ENCODE measurements around the gene MYL10. TPM values are rescaled to one million over a fixed set of nuclear protein-coding genes. Genes with fewer than 3 reads are reported as not detected.

Gene MYL10
- total RNA-seq, 1 experiment from 2014 or later, result not detected

DNA sequence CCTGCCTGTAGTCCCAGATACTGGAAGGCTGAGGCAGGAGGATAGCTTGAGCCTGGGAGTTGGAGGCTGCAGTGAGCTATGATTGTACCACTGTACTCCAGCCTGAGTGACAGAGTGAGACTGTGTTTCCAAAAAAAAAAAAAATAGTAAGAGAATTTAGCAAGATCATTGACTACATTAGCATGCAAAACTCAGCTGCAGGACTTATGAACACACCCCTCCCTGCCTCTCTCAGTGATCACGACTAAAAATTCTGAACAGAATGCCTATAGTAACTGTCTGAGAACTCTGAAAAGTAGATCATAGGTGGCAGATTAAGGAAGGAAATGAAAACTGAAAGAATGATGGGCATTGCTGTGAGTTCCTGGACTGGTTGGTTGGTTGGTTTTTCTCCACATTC lies 50.5 kb downstream of the MYL10 start:
- ChIA-PET CTCF (no interaction called here), POLR2A (no interaction called here), RAD21 (ENCODE audit: low non-redundant PET in 1 of 2, low total read pairs in 2 of 2, uncharacterized antibody in 2 of 2, unreplicated experiment in 2 of 2) (no interaction called here)
- DNase-seq (ENCODE audit: low read depth, low spot score) (no peak), ATAC-seq (no peak)
- Histone ChIP-seq H3K4me2 (ENCODE audit: low read length) (no peak overlapping the region), H3K9me2 (ENCODE audit: insufficient read depth) (no peaks in the 10 kb centered on the region), H3K36me3 (ENCODE audit: control insufficient read depth in 1 of 2, insufficient read depth in 2 of 2, low read length in 2 of 2) (no peaks in the 10 kb centered on the region), H3K27me3 (ENCODE audit: insufficient read depth, low read length) (no peaks in the 10 kb centered on the region), H3K4me3 (replicated peaks in 1 of 2; ENCODE audit: low read depth in 1 of 2, low read length in 2 of 2) (no peak overlapping the region), H2AFZ (ENCODE audit: low read depth, low read length, poor library complexity, severe bottlenecking) (no peak overlapping the region), H3K4me1 (ENCODE audit: control insufficient read depth in 1 of 2, insufficient read depth in 2 of 2, low read length in 2 of 2) (peaks cover 0 to 8% of the 10 kb centered on the region in 2 experiments; a peak in 1 of 4 replicates), H4K20me1 (ENCODE audit: insufficient read depth) (no peaks in the 10 kb centered on the region), H3K9me3 (ENCODE audit: control insufficient read depth in 1 of 2, insufficient read depth in 1 of 2, low read depth in 1 of 2, low read length in 2 of 2) (peaks cover 0 to 8% of the 10 kb centered on the region in 2 experiments; a peak in 1 of 4 replicates), H3K79me2 (ENCODE audit: insufficient read depth, low read length) (no peaks in the 10 kb centered on the region), H3K9ac (ENCODE audit: low read length) (no peak overlapping the region), H3K27ac (ENCODE audit: low read depth, low read length) (no peak overlapping the region)
- intact Hi-C loops (cut with micrococcal nuclease), result no loop called here
- TF ChIP-seq SIN3A (IDR thresholded peaks at IDR 0.05; ENCODE audit: low read depth) (no peak), YY1 (IDR thresholded peaks at IDR 0.05; ENCODE audit: extremely low read depth, insufficient replicate concordance, low read depth, low read length) (no peak), JUND (IDR thresholded peaks at IDR 0.05) (no peak), ZBTB33 (IDR thresholded peaks at IDR 0.05; ENCODE audit: extremely low read depth, insufficient replicate concordance, low read length) (no peak), POLR2A (IDR thresholded peaks at IDR 0.05; ENCODE audit: borderline replicate concordance, extremely low read depth, insufficient read depth, insufficient read length) (no peak), ELF1 (IDR thresholded peaks at IDR 0.05; ENCODE audit: borderline replicate concordance, low read depth) (no peak), EGR1 (IDR thresholded peaks at IDR 0.05; ENCODE audit: low read depth) (no peak), FOSL1 (IDR thresholded peaks at IDR 0.05; ENCODE audit: low read depth) (no peak), RAD21 (IDR thresholded peaks at IDR 0.05; ENCODE audit: low read depth) (no peak)
- no TSS peak for BruUV-seq (replicated peaks)

DNA sequence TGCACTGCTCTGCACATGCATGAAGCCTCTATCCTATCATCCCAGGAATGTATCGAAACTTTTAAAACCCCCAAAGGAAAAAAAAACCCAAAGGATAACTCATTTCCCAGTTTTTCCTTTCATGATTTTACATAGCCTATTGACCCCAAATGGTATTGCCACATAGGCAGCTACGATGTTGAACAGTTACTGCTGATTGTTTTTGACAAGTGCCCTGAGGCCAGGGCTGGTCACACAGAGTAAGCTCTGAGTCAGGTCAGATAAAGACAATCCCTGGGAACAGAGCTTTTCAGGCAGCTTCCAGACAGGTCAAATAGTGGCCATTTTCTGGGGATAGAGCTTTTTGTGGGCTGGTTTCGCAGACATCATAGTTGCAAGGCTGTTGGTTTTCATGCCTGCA lies 52.1 kb downstream of the MYL10 start:
- CTCF ChIA-PET, result interaction anchor here (1.1 kb wide), 1 partner anchor 26 kb away, joined by 5 read pairs; no protein-coding TSS in a partner anchor
- Histone ChIP-seq H3K4me3 (replicated peaks in 1 of 2; ENCODE audit: low read depth in 1 of 2, low read length in 2 of 2) (no peak overlapping the region), H3K27me3 (ENCODE audit: insufficient read depth, low read length) (no peaks in the 10 kb centered on the region), H3K9me2 (ENCODE audit: insufficient read depth) (no peaks in the 10 kb centered on the region), H3K9me3 (ENCODE audit: control insufficient read depth in 1 of 2, insufficient read depth in 1 of 2, low read depth in 1 of 2, low read length in 2 of 2) (0 out of 4 replicates have a peak, but pooled peaks cover 0 to 3% of the 10 kb centered on the region in 2 experiments), H2AFZ (ENCODE audit: low read depth, low read length, poor library complexity, severe bottlenecking) (no peak overlapping the region), H4K20me1 (ENCODE audit: insufficient read depth) (no peaks in the 10 kb centered on the region), H3K36me3 (ENCODE audit: control insufficient read depth in 1 of 2, insufficient read depth in 2 of 2, low read length in 2 of 2) (no peaks in the 10 kb centered on the region), H3K4me2 (ENCODE audit: low read length) (no peak overlapping the region), H3K9ac (ENCODE audit: low read length) (no peak overlapping the region), H3K4me1 (ENCODE audit: control insufficient read depth in 1 of 2, insufficient read depth in 2 of 2, low read length in 2 of 2) (peaks cover 0 to 8% of the 10 kb centered on the region in 2 experiments; a peak in 1 of 4 replicates), H3K27ac (ENCODE audit: low read depth, low read length) (no peak overlapping the region), H3K79me2 (ENCODE audit: insufficient read depth, low read length) (no peaks in the 10 kb centered on the region)
- DNase-seq (ENCODE audit: low read depth, low spot score) (no peak), ATAC-seq (peak; percentile 52; the same call in 1 of the 2 replicates)
- TF ChIP-seq JUND (IDR thresholded peaks at IDR 0.05) (no peak), EZH2phosphoT487 (IDR thresholded peaks at IDR 0.05; ENCODE audit: borderline replicate concordance) (no peak), CEBPB (IDR thresholded peaks at IDR 0.05; ENCODE audit: low read depth) (peak; percentile 64; the same call in 1 of the 2 replicates)
- BruUV-seq (replicated peaks), result no TSS peak
- POLR2A ChIA-PET, result no interaction called here
- RAD21 ChIA-PET (ENCODE audit: low non-redundant PET in 1 of 2, low total read pairs in 2 of 2, uncharacterized antibody in 2 of 2, unreplicated experiment in 2 of 2), result no interaction called here
- intact Hi-C loops (cut with micrococcal nuclease), result no loop called here
